Dermis blood vessel endothelial cell (primary cell): Measurements from ENCODE around the gene ANXA6. TPM values are rescaled to one million over a fixed set of nuclear protein-coding genes. Genes with fewer than 3 reads are reported as not detected.
"Not testable (repeated sequence)": the region's sequence is repeated elsewhere in the genome, so short reads cannot be mapped to it uniquely, and the experiment has no call there.

Experiments used
- DNase-seq: peaks from one replicate; pipeline ENCODE4 v3.0.0; 2010
- total RNA-seq: library from RNA; depleted of rRNA; stranded (reverse); fragments of >200 nt; gene quantifications from 2 replicates; pipeline ENCODE4 v1.2.3, GENCODE V29; 2014

Gene ANXA6
- total RNA-seq, 1 donor from 2014 or later, result 211 TPM

GRCh38 chr5:151180291-151180690 is 22.7 kb upstream of the ANXA6 start:
- DNase-seq, result no peak

GRCh38 chr5:151179489-151179840 is 21.9 kb upstream of the ANXA6 start:
- DNase-seq, result no peak

GRCh38 chr5:151178777-151179488 is 21.4 kb upstream of the ANXA6 start:
- no peak for DNase-seq

GRCh38 chr5:151178372-151178771 is 20.8 kb upstream of the ANXA6 start:
- no peak for DNase-seq

- DNase-seq, result not testable (repeated sequence)
Observed at GRCh38 chr5:151176268-151176667, 18.7 kb upstream of the ANXA6 start.

GRCh38 chr5:151174612-151175101 is 17.1 kb upstream of the ANXA6 start:
- peak; percentile 17 for DNase-seq

- DNase-seq, result no peak
Observed at GRCh38 chr5:151173711-151174611, 16.4 kb upstream of the ANXA6 start.

- no peak for DNase-seq
Observed at GRCh38 chr5:151171529-151171928, 13.9 kb upstream of the ANXA6 start.

- DNase-seq, result no peak
Observed at GRCh38 chr5:151168602-151169344, 11.2 kb upstream of the ANXA6 start.

GRCh38 chr5:151167022-151167421 is 9.4 kb upstream of the ANXA6 start:
- DNase-seq, result no peak

GRCh38 chr5:151164687-151165392 is 7.3 kb upstream of the ANXA6 start:
- peak; percentile 92 for DNase-seq

- DNase-seq, result no peak
Observed at GRCh38 chr5:151162776-151163175, 5.2 kb upstream of the ANXA6 start.

GRCh38 chr5:151159649-151160373 is 2.2 kb upstream of the ANXA6 start:
- DNase-seq, result no peak

- no peak for DNase-seq
Observed at GRCh38 chr5:151158287-151158661, 695 bp upstream of the ANXA6 start.

GRCh38 chr5:151156507-151157420 is 815 bp downstream of the ANXA6 start:
- DNase-seq, result peak; percentile 37

GRCh38 chr5:151155775-151156506 is 1.6 kb downstream of the ANXA6 start:
- peak; percentile 28 for DNase-seq

GRCh38 chr5:151154931-151155774 is 2.4 kb downstream of the ANXA6 start:
- no peak for DNase-seq

- no peak for DNase-seq
Observed at GRCh38 chr5:151153766-151154272, 3.8 kb downstream of the ANXA6 start.

GRCh38 chr5:151153300-151153699 is 4.3 kb downstream of the ANXA6 start:
- DNase-seq, result no peak
